ENCODE measurements around the gene HYAL3.

The HYAL3 gene

DNA sequence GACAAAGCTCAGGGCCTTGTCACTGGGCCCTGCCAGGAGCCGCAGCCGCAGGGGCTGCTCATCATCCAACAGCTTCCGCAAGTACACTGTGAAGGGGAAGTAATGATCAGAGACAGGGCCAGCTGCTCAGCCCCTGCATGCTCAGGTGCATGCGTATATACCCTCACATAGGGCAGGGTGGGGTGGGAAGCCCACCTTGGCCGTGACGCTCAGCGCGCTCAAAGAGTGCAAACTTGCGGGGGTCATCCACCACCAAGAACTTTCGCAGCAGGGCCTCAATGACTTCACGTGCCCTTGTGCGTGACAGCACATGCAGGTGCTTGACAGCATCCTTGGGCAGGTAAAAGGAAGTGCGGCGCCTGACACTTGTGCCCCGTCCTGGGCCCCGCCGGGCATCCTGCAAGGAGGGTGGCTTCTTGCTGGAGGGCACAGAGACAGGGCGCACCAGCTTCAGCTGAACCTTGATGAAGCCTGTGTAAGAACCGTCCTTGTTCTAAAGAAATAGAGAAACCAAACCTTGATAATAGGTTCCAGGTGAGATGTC is 32.2 kb upstream of the HYAL3 start:
- DNase-seq (ENCODE audit: low read depth in 4 of 4, low spot score in 1 of 4) = no peak

DNA sequence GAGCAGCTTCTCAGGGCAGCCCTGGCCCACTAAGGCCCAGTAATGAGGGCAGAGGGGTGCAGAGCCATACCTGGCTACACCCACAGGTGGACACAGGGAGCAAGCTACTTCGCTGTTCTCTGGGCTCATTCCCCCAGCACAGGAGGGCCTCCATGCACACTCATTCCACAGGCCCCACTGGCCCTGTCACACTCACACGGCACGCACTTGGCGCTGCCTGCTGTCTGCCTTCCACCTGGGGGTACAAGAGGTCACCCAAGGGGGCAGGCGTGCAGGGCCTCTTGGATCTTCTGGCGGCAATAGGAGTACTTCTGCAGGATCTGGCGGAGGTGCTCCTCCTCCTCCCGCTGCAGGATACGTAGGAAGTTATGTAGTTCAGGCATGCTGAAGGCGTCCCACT is 31.1 kb upstream of the HYAL3 start:
- no peak for DNase-seq (ENCODE audit: low read depth in 4 of 4, low spot score in 1 of 4)

DNA sequence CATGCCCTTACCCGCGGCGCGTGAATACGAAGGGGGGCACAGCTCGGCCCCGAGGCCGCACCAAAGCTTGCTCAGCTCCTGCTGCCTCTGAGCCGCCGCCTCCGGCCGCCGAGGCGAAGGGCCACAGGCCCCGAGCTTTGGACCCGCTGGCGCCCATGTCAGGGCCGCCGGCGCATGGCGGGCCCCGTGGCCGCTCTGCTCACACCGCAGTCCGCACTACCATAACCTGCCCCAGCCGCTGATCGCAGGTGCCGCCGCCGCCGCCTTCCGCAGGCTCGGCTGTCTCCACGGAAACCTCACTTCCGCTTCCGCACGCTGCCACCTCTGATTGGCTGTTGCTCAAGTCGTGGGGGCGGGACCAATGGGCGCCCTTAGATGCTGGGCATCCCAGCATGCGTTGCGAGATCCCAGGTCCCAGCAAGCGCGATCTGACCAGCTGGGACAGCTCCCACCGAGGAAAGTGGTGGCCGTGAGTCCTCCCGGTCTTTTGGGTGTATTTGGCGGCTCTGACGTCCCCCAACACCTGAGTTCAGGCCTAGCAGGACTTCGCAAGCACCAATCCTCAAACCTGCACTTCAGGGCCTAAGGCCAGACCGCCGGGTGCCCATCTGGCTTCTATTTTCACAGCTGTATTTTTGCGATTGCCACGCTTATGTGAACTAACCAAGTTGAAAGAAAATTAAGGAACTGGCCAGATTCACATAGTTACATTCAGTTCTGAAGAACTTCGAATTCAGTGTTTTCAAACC is 28.9 kb upstream of the HYAL3 start, which contains the start of gene TUSC2:
Gene TUSC2, minus strand, starts transcription at position 281 of the 749 bp plus-strand sequence. Its CDS starts 124 bp downstream, at position 157.
- peak; percentile 89 to 94 (median 92) for DNase-seq (ENCODE audit: low read depth in 4 of 4, low spot score in 1 of 4)

DNA sequence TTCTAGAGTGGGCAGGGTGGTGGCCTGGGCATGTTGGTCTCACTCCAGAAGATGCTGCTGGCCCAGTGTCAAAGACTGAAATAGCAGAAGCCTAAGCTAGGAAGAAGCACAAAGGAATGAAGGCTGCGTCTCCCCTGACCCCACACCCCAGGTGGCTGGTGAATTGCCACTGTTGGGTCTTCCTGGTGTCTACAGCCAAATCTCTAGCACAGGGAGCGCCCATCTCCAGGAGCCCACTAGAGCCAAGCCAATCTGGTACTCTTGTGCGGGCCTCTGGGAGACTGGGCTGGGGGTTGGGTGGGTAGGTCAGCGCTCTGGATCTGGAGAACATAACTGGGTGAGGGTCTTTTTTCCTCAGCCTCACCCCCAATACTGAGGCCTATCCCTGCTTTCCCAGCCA is 27.9 kb upstream of the HYAL3 start:
- DNase-seq (ENCODE audit: low read depth in 4 of 4, low spot score in 1 of 4) = no peak

DNA sequence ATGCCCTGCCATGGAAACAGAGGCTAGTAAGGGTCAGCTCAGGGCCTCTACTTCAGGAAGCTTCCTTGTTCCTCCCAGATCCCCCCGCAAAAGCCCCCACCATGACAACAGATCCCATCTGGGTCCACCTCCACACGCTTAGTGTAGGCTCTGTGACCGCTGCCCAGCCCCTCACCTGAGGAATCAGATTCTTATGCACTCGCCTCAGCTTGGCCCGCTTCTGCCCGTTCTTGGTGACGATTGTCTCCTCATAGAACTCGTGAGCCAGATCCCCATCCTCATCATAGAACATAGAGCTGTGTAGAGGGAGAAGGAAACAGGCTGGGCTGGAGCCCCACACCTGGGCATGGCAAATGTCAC is 27.0 kb upstream of the HYAL3 start:
- no peak for DNase-seq (ENCODE audit: low read depth in 4 of 4, low spot score in 1 of 4)

DNA sequence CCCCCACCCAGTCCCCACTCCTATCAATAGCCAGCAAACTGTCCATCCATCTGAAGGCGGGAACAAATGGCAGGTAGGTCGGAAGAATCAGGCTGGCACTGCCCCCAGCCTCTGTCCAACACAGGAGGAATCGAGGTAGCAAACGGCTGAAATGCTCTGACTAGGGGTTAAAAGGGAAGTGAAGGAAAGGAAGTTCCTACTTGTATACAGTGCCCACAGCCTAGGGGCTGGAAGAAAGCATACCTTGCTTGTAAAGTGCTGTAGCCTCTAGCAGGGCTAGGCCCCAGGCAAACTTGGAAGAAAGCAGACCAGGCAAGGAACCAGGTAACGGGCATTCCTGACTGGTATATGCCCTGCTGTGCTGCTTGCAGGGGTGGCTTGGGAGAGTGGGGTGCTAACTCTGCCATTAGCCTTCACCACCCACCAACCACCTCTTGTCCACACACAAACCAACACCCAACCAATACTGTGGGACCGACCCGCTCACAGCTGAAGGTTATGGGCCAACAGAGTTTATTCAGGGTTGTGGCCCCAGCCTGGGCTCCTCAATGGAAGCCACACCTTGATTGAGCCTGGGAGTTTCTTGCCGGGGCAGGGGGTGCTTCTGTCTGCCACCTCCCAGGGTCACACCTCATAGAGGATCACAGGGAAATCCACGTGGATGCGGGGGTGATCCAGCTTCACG is 26.4 kb upstream of the HYAL3 start:
- no peak for DNase-seq (ENCODE audit: low read depth in 4 of 4, low spot score in 1 of 4)

DNA sequence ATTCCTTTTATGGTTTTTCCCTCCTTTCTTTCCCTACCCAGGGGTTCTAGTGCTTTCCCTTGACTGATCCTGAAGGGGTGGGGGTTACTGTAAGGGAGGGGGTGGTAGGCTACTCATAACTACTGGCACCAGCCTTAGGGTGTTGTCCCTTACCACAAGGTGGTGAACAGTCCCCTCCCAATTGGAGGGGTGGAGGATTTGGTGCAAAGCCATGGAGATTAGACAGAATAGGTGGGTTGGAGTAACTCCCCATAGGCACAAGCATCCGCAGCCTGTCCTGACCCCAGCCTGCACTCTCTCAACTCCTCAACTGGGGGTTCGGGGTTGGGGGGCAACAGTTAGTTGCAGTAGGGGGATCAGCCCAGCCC is 25.9 kb upstream of the HYAL3 start:
- DNase-seq (ENCODE audit: low read depth in 4 of 4, low spot score in 1 of 4) = no peak

DNA sequence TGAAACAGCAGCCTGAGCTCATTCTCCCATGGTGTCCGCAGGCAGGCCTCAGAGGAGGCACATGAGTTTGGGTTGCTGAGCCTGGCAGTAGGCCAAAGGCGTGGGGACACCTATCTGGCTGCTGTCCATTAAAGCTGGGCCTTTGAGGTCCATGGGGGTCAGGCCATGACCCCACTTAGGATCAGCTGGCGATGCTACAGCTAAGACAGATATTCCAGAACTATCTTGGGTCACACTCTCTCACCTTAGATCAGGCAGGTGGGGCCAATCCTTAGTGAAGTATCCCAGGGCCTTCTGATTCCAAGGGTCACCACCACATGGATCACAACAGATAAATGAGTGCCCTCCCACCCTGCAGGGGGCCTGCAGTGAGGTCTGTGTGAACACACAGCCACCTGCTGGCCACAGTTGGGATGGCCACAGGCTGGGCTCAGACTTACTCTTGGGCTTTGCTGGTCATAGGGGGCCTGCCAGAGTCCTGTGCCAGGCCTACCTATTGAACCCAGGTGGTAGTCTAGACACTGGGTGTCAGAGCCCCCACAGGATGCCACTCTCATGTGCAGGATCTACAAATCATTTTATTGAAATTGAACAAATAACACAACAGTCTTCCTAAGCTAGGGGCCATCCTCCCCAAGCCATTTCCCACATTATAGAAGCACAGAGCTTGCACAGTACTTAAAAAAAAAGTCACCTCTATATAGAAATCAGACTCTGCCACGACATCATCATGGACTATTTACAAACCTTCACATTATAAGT is 25.3 kb upstream of the HYAL3 start:
- peak in 2 of 4 experiments; percentile 32 to 43 for DNase-seq (ENCODE audit: low read depth in 4 of 4, low spot score in 1 of 4)

DNA sequence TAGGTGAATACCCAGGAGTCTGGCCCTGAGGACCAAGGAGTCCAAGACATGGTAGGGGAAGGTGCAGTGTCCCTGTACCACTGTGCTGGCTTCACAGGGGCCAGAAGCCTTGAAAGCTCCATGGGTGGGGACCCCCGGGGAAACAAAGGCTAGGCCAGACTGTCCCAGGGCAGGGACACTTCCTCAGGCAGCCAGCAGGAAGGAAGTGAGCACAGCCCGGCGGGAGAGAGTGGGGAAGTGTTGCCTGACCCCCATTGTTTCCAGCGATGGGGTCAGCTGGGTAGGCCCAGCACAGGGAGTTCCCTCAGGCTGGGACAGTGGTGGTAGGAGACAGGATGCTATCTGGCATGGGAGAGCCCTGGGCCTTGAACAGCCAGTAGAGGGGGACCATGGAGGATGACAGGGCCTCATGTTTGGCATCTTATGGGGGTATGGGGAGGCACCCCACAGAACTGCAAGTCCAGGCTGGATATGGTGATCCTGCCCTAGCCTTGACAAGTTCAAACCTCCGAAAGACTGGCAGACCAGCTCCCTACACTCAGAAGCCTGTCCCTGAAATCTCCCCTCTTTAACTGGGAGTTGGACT is 24.5 kb upstream of the HYAL3 start:
- DNase-seq (ENCODE audit: low read depth in 4 of 4, low spot score in 1 of 4) = no peak

DNA sequence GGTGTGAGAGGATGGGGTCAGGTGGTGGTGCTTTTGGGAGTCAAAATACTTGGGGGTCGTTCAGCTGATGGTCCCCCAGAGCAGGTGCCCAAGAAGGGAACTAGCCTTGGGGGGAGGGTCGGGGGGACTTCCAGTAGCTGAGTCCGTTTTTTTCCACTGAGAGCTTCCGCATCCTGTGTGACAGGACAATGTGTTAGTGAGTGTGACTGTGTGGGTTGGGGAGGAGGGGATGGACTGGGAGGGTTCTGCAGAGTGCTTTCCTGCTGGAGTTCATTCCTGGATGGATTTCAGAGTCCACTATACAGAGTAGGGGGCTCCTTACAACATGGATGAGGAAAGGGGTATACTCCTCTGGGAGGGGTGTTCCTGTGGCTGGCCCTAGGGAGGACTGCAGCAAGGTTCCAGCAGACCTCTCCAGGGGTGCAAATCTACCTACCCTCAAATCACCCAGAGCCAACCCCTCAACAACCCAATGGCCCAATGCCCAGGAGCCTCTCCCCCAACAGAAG is 23.9 kb upstream of the HYAL3 start:
- no peak for DNase-seq (ENCODE audit: low read depth in 4 of 4, low spot score in 1 of 4)

DNA sequence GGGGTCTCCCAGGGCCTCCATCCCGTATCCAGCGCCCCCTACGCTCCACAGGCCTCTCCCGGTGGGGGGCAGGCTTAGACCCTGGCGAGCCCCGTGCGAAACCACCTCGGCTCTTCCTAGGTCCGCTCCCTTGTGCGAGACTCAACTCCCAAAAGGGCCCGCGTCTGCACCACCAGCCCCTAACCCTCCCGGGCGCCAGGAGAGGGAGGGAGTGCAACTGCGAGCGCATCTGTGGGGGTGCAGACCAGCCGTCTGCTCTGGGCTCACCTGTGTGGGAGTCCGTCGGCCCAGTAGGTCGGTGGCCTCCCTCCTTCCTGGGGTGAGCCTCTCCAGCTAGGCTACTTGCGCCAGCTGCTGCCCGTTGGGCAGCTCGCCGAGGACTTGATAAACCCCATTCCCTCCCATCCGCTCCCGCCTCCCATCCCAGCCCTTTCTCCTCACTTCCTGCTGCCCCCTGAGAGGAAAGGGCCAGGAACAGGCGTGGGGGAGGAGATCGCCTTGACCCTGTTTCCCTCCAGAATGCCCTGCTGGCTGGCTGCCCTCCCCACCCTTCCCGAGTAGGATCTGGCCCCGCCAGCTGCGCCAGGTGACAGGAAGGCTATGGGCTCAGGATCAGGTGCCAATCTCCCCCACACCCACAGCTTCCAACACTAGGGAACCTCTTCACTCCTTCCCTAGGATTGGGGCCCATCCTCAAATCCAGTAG is 23.3 kb upstream of the HYAL3 start, which contains the start of gene HYAL2:
Gene HYAL2, minus strand, starts transcription at position 360 of the 706 bp plus-strand sequence. CDS start 2,256 bp downstream, outside the sequence.
- DNase-seq (ENCODE audit: low read depth in 4 of 4, low spot score in 1 of 4) = no peak

DNA sequence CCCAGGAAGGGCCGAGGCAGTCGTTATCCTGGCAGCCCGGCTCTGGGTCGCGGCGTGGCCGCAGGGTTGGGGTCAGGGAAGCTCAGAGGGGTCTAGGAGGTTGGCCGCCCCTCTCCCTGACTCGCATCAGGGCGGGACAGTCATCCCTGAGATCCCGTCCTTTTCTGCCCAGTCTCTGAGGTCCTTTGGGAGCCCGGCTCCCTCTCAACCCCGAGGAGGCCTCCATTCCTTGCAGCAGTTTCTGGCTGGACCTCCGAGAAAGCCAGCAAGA is 22.8 kb upstream of the HYAL3 start:
- no peak for DNase-seq (ENCODE audit: low read depth in 4 of 4, low spot score in 1 of 4)

DNA sequence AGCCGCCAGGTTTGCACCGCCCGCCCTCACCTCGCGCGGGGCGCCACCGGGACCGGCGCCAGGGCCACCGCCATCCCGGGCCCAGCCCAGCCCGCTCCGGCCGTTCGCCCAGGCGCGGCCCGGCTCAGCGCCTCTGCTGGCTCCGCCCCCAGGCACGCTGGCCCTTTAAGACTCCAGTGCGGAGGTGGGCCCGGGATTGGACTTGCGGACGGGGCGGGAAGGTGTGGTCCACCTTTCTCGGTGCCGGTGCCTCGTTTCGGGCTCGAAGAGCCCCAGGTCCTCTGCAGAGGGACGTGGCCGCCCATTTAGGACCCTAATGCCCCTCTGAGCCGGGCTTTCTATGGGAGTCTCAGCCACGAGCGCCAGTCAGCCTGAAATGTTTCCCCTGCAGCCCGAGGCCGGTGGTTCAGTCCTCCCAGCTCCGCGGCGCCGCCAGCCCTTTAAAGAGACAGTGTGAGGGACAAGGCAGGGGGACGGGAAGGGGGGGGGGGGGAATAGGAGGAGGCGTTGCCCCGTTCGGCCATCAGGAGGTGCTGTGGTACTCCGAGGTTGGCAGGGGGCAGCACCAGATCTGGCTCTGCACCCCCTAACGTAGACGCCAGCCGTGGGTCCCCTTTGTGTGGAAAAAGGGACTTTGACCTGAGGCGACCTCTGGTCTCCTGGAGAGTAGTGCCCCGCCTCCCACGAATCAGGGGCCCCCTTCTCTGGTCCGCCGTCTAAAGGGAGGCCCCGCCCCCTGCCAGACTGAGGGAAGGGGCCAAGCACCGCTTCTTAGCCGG is 22.3 kb upstream of the HYAL3 start:
- peak; percentile 62 to 80 (median 70) for DNase-seq (ENCODE audit: low read depth in 4 of 4, low spot score in 1 of 4)

DNA sequence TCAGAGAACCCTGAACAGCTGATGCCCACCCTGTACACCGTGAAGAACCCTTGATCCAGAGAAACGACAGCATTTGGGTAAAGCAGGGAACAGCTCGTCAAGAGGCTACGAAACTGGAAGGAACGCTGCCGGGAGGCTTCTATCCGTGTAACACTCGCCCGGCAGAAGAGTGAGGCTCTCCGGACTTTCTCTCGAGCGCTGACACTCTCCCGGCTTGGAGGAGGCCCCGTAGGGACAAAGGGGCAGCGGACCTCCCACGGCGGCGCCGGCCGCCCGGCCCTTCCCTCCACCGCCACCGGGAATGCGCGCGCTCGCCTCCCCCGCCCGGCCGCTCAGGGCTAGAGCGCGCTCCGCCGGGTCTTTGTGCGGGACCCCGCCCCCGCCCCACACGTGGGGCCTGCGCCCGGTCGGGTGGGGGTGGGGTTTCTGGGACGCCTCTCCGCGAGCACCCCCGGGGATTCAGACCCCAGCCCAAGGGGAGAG is 21.7 kb upstream of the HYAL3 start:
- peak in 3 of 4 experiments; percentile 45 to 66 (median 52) for DNase-seq (ENCODE audit: low read depth in 4 of 4, low spot score in 1 of 4)

DNA sequence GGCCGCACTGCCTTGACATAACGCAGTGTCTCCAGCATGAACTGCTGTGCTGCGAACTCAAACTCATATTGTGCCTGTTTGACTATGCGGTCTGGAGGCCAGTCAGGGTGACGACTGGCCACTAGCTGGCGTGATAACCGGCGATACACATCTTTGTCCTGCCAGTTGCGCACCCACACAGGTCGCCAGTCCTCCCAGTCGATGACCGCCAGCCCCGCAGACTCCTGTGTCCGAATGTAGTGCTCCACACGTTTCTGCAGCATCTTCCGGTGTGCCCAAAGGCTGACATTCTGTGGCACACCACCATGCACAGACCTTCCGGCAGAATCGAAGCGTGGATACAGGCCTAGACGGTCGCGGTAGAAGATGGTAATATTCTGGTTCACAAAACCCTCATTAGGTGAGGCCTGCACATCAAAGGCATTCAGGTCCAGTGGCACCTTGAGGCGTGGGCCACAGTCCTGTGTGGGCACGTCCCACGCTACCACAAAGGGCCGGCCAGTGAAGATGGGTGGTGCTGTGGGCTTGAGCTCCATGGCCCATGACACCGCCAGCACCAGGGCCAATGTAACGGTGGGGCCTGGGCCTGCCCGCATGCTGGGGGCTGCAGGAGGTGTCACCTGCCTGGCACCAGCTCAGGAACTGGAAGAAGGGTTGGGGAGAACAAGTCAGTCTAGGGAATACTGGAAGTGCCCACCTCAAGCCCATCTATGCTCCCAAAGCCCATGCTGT is 20.9 kb upstream of the HYAL3 start:
- DNase-seq (ENCODE audit: low read depth in 4 of 4, low spot score in 1 of 4) = no peak

DNA sequence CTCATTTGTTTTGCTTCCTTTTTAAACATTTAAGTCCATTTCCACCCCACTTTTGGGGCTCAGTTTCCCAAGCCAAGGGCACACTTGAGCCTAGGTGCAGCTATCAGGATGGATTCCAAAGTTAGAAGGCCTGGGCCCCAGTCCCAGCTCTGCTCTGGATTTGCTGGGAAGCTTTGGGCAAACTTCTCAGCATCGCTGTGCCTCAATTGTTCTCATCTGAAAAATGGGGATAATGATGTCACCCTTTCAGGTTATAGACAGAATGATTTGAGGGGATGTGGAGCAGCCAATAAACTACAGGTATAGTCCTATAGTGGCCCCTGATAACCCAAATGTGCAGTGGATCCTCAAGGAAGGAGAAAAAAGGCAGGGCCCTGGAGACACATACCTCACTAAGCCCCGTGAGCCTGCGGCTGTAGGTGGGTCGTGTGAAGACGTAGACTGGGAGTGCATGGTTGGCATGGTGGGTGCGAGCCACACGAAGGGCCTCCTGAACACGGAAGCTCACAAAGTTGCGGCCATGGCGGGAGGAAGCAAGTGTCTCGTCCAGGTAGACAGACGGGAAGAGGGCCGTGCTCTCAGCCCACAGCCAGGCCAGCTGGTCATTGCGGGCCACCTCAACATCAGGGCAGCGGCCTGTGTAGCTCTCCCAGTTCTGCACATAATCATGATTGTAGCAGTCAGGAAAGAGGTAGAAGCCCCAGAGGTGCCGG is 20.1 kb upstream of the HYAL3 start:
- DNase-seq (ENCODE audit: low read depth in 4 of 4, low spot score in 1 of 4) = no peak

DNA sequence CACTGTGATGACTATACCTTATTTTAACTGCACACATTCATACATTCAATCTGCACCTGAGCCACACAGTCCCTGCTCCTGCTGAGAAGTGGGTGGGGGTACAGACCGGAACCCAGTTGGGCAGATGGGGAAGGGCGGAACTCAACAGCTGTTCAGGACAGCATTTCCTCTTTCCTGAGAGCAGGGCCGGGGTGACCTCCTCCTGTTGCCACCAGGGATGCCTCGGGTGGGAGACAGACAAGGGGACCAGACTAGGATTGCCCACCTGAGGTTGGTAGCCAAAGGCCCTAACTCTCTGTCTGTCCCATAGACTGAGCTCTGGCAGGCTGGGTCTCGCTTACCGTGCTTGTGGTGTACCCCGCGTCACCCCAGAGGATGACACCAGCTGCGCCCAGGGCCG is 19.4 kb upstream of the HYAL3 start:
- no peak for DNase-seq (ENCODE audit: low read depth in 4 of 4, low spot score in 1 of 4)

DNA sequence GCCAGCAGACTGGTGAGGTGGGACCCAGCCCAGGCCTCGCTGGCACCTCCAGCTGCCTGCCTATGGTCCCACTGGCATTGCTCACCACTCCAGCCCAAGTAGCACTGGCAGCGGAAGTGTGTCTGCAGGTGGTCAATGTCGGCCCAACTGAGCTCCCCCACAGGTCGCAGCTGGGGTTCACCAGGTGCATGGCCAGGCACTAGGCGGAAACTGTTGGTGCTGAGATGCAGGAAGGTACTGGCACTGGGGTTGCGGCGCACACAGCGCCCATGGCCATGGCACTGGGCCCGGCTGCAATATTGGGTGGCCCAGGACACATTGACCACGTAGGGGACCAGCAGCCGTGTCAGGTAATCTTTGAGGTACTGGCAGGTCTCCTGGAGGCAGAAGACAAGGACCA is 19.0 kb upstream of the HYAL3 start:
- no peak for DNase-seq (ENCODE audit: low read depth in 4 of 4, low spot score in 1 of 4)
